PFSK-1 (cell line): ENCODE measurements around the gene PIEZO2.

ENCODE experiments used
- POLR2AphosphoS5 ChIP-seq: IDR thresholded peaks from 2 replicates; pipeline ENCODE4 v1.6.1; 2012; ENCODE audit warnings: low read depth, mild to moderate bottlenecking, control low read depth, low read length, moderate library complexity
- REST ChIP-seq, 2 experiments: IDR thresholded peaks; 2 replicates each; pipeline versions ENCODE4 v1.6.1 to v1.8.0; 2011 to 2012; ENCODE audit warnings: low read depth in 2 of 2, low read length in 2 of 2, control low read depth in 1 of 2, inconsistent platforms in 1 of 2, mild to moderate bottlenecking in 1 of 2, moderate library complexity in 1 of 2; ENCODE audit not compliant: insufficient read depth in 1 of 2
- TAF1 ChIP-seq: IDR thresholded peaks from 2 replicates; pipeline ENCODE4 v1.6.1; 2012; ENCODE audit warnings: low read length, control low read depth, borderline replicate concordance; ENCODE audit not compliant: insufficient read depth

GRCh38 chr18:10743766-10744165, 405.6 kb downstream of the PIEZO2 start:
- TF ChIP-seq POLR2AphosphoS5 (no peak), TAF1 (no peak), REST (IDR thresholded peaks at IDR 0.05; ENCODE audit: insufficient read depth in 1 of 2, low read depth in 2 of 2, low read length in 2 of 2) (no peak)
